Activated CD4-positive, alpha-beta memory T cell treated with anti-CD3 and anti-CD28 coated beads, Interleukin-2, amount 10 ng/mL, durations not matched to agents 7 days and 5 days (primary cell): ENCODE data around the gene SF1. TPM values are rescaled to one million over a fixed set of nuclear protein-coding genes. Genes with fewer than 3 reads are reported as not detected.

ENCODE experiments used
- CTCF ChIA-PET: fragments of 350-600 bp; sonication (Branson Sonifier 250); formaldehyde crosslinking; loops from one replicate; lab custom pipeline; 2021; ENCODE audit warnings: antibody characterized with exemption, inconsistent platforms; lab: Charles Lee
- POLR2A ChIA-PET: fragments of 350-600 bp; sonication (Branson Sonifier 250); formaldehyde crosslinking; loops from one replicate; lab custom pipeline; 2021; ENCODE audit warnings: antibody characterized with exemption; lab: Charles Lee
- DNase-seq: peaks from one replicate; pipeline ENCODE4 v3.0.0-alpha.2; 2020
- H3K27ac Mint-ChIP-seq: one replicate; pipeline ENCODE4 v1.8.0; 2021; ENCODE audit warnings: mild to moderate bottlenecking, mixed read lengths
- H3K27me3 Mint-ChIP-seq: one replicate; pipeline ENCODE4 v1.8.0; 2021; ENCODE audit warnings: mixed read lengths
- H3K36me3 Mint-ChIP-seq: one replicate; pipeline ENCODE4 v1.8.0; 2021; ENCODE audit warnings: low read depth, mixed read lengths
- H3K4me1 Mint-ChIP-seq: one replicate; pipeline ENCODE4 v1.8.0; 2021; ENCODE audit warnings: mixed read lengths
- H3K4me3 Mint-ChIP-seq: one replicate; pipeline ENCODE4 v1.8.0; 2021; ENCODE audit warnings: mild to moderate bottlenecking, mixed read lengths
- H3K9me3 Mint-ChIP-seq: one replicate; pipeline ENCODE4 v1.8.0; 2021; ENCODE audit warnings: mixed read lengths
- total RNA-seq, 2 experiments: library from RNA; stranded (reverse); gene quantifications; one replicate each; pipeline ENCODE4 v1.2.3, GENCODE V29; 2021

The SF1 gene
- total RNA-seq, 2 experiments from 2014 or later: 385 to 390 TPM

DNA sequence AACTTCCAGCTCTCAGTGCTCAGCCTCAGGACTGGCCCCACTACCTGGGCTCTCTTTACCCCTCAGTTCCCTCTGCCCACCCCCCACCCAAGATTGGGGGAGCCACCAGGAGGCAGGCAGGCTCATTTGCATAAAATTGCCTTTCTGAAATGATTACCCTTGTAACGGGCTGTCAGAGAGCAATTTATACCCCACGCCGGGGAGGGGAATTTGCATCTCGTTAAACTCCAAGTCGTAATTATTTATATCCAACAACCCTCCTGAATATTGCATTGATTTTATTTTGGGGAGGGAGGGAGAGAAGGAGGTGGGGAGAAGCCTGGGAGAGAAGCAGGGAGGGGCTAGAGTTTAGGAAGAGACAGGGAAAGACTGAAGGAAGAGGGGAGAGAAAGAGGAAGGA is 63.7 kb downstream of the SF1 start:
- Mint-ChIP-seq H3K4me1 (peaks cover 15% of the 10 kb centered on the region), H3K4me3 (no peak overlapping the region), H3K27me3 (peaks cover 76% of the 10 kb centered on the region), H3K36me3 (peaks cover 2% of the 10 kb centered on the region), H3K9me3 (no peaks in the 10 kb centered on the region), H3K27ac (no peak overlapping the region)
- ChIA-PET POLR2A (no interaction called here), CTCF (no interaction called here)
- no peak for DNase-seq

Other genes with a start within 250 kb of the SF1 start
- not detected for gene SLC22A11, start 222.6 kb downstream of the SF1 start, total RNA-seq
- not detected for gene SLC22A12, start 187.3 kb downstream of the SF1 start, total RNA-seq
- under 1 TPM in 1 of 2 experiments, not detected in 1; 0.08 TPM for gene NRXN2, start 55.3 kb downstream of the SF1 start, total RNA-seq
- 100 to 1,000 TPM; 179 to 183 TPM for gene RASGRP2, start 34.4 kb downstream of the SF1 start, total RNA-seq
- 1 to 10 TPM; 3.1 to 4.0 TPM for gene PYGM, start 18.6 kb downstream of the SF1 start, total RNA-seq
- gene MAP4K2, start 24.7 kb upstream of the SF1 start, total RNA-seq: 10 to 100 TPM; 95.6 to 98.0 TPM
- 10 to 100 TPM; 32.5 to 33.4 TPM for gene MEN1, start 32.0 kb upstream of the SF1 start, total RNA-seq
- under 1 TPM; 0.65 to 0.70 TPM for gene CDC42BPG, start 66.1 kb upstream of the SF1 start, total RNA-seq
- gene EHD1, start 100.1 kb upstream of the SF1 start, total RNA-seq: 100 to 1,000 TPM; 138 to 146 TPM
- 10 to 100 TPM; 37.4 to 40.7 TPM for gene ATG2A, start 138.7 kb upstream of the SF1 start, total RNA-seq
- 10 to 100 TPM; 19.8 to 21.1 TPM for gene PPP2R5B, start 146.1 kb upstream of the SF1 start, total RNA-seq
- not detected for gene GPHA2, start 157.4 kb upstream of the SF1 start, total RNA-seq
- under 1 TPM; 0.15 to 0.33 TPM for gene MAJIN, start 193.6 kb upstream of the SF1 start, total RNA-seq
- under 1 TPM; 0.30 to 0.53 TPM for gene BATF2, start 218.4 kb upstream of the SF1 start, total RNA-seq
- 10 to 100 TPM; 58.5 to 59.4 TPM for gene ARL2, start 235.6 kb upstream of the SF1 start, total RNA-seq
- 10 to 100 TPM; 24.3 to 24.6 TPM for gene SNX15, start 248.9 kb upstream of the SF1 start, total RNA-seq